Neutrophil (primary cell): ENCODE measurements around the gene BLM.

ENCODE experiments used
- H3K27ac ChIP-seq: fragments of 200-600 bp; sonication (generic); 2 replicates; pipeline ENCODE4 v1.5.1; 2016; ENCODE audit warnings: mild to moderate bottlenecking, moderate library complexity
- H3K27me3 ChIP-seq: fragments of 200-600 bp; sonication (generic); 2 replicates; pipeline ENCODE4 v1.6.0; 2016; ENCODE audit warnings: mild to moderate bottlenecking
- H3K36me3 ChIP-seq: fragments of 200-600 bp; sonication (generic); 2 replicates; pipeline ENCODE4 v1.5.1; 2017
- H3K4me1 ChIP-seq, 2 experiments: fragments of 200-600 bp in 1 of 2; sonication (generic) in 1 of 2; 1 replicate in 1 of 2; 2 replicates in 1 of 2; pipeline versions ENCODE4 v1.5.1 to v1.6.1; 2013 to 2016; ENCODE audit warnings: low read depth in 1 of 2, low read length in 1 of 2, mild to moderate bottlenecking in 1 of 2, moderate library complexity in 1 of 2; ENCODE audit not compliant: control insufficient read depth in 1 of 2, insufficient read depth in 1 of 2
- H3K4me3 ChIP-seq, 2 experiments: fragments of 200-600 bp in 1 of 2; sonication (generic) in 1 of 2; 1 replicate in 1 of 2; 2 replicates in 1 of 2; pipeline ENCODE4 v1.5.1; 2013 to 2016; ENCODE audit warnings: low read depth in 1 of 2, low read length in 1 of 2, mild to moderate bottlenecking in 1 of 2, moderate library complexity in 1 of 2
- H3K9me3 ChIP-seq: fragments of 200-600 bp; sonication (generic); 2 replicates; pipeline ENCODE4 v1.5.1; 2016
- CTCF ChIP-seq: fragments of 200-600 bp; sonication (generic); IDR thresholded peaks from 2 replicates; pipeline ENCODE4 v1.5.1; 2016; ENCODE audit warnings: antibody characterized with exemption

Gene BLM

DNA sequence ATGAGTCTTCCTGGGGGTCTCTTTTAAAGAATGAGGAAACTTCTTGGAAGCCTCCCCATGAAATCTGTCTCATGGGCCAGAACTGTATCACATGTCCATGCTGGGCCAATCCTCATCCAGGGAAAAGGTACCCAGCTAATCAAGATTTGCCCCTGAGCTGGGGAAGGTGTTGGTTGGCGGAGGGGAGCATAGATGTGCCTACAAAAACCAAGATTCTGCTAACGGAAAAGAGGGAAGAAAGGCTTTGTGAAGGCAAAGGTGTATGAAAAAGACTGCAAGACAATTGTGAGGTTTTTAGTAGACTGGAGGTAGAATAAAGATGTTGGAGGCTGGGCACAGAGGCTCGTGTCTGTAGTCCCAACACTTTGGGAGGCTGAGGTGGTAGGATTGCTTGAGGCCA is 18.5 kb upstream of the BLM start:
- H3K27me3 ChIP-seq: no peaks in the 10 kb centered on the region
- no peak overlapping the region for H3K4me3 ChIP-seq
- peaks cover 13 to 15% of the 10 kb centered on the region in 2 experiments for H3K4me1 ChIP-seq
- no peaks in the 10 kb centered on the region for H3K9me3 ChIP-seq
- no peaks in the 10 kb centered on the region for H3K36me3 ChIP-seq
- H3K27ac ChIP-seq: no peak overlapping the region
- no peak for TF ChIP-seq CTCF

DNA sequence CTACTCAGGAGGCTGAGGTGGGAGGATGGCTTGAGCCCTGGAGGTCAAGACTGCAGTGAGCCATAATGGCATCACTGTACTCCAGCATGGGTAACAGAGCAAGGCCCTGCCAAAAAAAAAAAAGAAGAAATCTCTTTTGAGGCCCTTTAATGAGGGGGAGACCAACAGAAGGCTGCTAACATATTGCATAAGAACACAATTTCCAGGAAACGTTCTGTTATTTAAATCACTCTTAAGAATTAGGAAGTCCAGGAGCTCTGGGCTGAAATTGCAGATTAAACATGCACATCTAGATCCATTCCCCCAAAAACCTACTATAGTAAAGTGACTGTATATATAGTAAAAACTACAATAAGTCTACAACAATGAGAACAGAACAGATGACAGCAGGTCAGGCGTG is 16.1 kb upstream of the BLM start:
- Histone ChIP-seq H3K27me3 (no peaks in the 10 kb centered on the region), H3K27ac (no peak overlapping the region), H3K4me1 (peaks cover 13 to 15% of the 10 kb centered on the region in 2 experiments), H3K4me3 (no peak overlapping the region), H3K36me3 (no peaks in the 10 kb centered on the region), H3K9me3 (no peaks in the 10 kb centered on the region)
- TF ChIP-seq CTCF: no peak

- Histone ChIP-seq H3K4me3 (no peak overlapping the region), H3K9me3 (no peaks in the 10 kb centered on the region), H3K27ac (no peak overlapping the region), H3K36me3 (no peaks in the 10 kb centered on the region), H3K4me1 (peaks cover 13 to 15% of the 10 kb centered on the region in 2 experiments), H3K27me3 (no peaks in the 10 kb centered on the region)
- no peak for TF ChIP-seq CTCF
Measured at GRCh38 chr15:90701880-90702630, 15.1 kb upstream of the BLM start.

DNA sequence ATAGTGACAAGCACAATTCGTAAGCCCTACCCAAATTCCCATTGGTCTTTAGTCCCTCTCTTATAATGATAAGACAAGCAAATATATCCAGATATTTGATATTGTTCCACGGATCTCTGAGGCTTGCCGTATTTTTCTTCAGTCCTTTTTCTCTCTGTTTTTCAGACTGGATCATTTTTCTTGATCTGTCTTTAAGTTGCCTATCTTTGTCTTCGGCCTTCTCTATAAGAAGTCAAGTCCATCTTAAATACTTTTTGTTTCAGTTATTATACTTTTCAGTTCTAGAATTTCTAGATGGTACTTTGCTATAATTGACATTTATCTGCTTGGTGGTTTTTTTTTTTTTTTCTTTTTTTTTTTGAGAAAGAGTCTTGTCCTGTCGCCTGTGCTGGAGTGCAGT is 13.7 kb upstream of the BLM start:
- Histone ChIP-seq H3K4me1 (peaks cover 13 to 15% of the 10 kb centered on the region in 2 experiments), H3K36me3 (no peaks in the 10 kb centered on the region), H3K4me3 (no peak overlapping the region), H3K9me3 (no peaks in the 10 kb centered on the region), H3K27me3 (no peaks in the 10 kb centered on the region), H3K27ac (no peak overlapping the region)
- no peak for TF ChIP-seq CTCF

- TF ChIP-seq CTCF: no peak
- Histone ChIP-seq H3K27me3 (no peaks in the 10 kb centered on the region), H3K36me3 (no peaks in the 10 kb centered on the region), H3K4me3 (no peak overlapping the region), H3K27ac (no peak overlapping the region), H3K9me3 (no peaks in the 10 kb centered on the region), H3K4me1 (peaks cover 13 to 15% of the 10 kb centered on the region in 2 experiments)
Measured at GRCh38 chr15:90705212-90705611, 11.9 kb upstream of the BLM start.
